Activated CD8-positive, alpha-beta memory T cell treated with anti-CD3 and anti-CD28 coated beads for 1 hour (primary cell): Measurements from ENCODE around the gene GAL3ST1.
"Not testable (repeated sequence)": the region's sequence is repeated elsewhere in the genome, so short reads cannot be mapped to it uniquely, and the experiment has no call there.

ENCODE experiments used
- DNase-seq, 2 donors: peaks; one replicate each; pipeline ENCODE4 v3.0.0-alpha.2; 2020; ENCODE audit warnings: low read depth in 1 of 2; ENCODE audit errors: extremely low read depth in 1 of 2

Gene GAL3ST1

DNA sequence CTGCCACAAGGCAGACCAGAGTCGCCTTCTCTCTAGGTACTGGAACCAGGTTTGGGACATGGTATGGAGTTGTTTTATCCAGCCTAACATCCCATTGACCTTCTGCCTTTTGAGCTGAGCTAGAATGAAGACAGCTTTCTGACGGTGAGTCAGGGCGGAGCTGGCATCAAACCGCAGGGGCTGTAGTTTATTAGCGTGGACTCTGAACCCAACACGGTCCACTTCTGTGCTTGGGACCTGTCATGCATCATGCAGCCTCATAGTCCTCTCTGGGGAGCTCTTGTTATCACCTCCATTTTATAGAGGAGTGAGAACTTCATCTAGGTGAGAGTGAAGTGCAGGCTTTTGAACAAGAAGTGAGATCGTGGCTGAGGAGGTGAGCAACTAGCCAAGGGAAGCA is 8.3 kb downstream of the GAL3ST1 start:
- no peak for DNase-seq

DNA sequence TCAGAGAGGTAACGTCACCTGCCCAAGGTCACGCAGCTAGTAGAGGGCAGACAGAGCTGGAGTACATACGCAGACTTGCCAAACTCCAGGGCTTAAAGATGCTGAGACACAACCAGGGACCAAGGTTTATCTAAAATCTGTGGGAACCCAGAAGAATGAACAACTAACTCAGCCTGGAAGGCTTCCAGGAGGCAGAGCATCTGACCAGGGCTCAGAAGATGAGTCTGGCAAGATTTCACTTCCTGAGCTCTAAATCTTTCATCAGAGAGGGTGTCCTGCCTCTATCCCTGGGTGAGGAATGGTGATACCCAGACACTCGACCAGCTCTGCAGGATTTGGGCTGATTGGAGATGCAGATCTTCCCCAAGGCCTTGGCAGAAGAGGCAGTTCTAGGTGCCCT is 9.1 kb downstream of the GAL3ST1 start:
- DNase-seq, result no peak

DNA sequence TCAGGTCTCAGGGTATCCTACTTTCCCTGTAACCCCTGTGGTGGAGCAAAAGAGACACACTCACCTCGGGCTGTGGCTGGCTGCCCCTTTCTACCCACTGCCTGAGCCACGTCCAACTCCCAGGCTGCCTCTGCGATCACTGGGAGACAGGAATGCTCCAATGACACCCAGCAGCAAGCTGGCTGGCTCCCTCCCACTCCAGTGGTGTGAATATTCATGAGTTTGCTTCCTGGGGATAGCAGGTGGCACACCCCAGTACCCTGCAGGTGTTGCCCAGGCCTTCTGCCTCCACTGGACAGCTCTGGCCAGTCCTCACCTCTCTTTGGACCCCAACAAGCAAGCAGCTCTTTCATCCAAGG is 9.7 kb downstream of the GAL3ST1 start:
- no peak for DNase-seq

DNA sequence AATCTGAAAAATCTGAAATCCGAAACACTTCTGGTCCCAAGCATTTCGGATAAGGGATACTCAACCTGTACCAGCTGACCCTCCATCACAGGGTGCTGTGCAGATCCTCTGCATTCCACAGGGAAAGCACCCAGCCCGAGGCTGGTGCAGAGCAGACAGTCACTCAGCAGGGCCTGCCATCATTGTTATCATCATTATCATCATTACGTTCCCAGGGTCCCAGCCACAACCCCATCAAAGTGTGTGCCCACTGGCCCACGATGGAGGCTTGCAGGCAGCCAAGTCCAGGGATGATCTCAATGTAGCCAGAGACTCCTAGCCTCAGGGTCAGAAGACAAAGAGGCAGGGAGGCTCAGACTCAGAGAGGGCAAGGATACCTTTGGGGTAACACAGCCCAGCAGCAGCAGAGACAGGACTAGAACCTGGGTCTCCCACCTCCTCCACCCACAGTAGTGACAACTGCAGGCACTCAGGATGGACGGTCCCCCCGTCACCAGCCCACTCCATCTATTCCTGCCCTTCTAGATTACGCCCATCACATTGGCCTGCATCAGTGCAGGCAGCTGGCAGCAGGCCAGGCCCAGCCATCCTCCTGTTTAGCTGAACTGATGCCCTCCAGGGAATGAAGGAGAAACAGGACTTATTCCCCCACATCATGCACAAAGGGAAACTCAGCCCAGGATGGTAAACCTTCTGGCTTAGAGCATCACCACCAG is 10.3 kb downstream of the GAL3ST1 start:
- DNase-seq, result no peak

DNA sequence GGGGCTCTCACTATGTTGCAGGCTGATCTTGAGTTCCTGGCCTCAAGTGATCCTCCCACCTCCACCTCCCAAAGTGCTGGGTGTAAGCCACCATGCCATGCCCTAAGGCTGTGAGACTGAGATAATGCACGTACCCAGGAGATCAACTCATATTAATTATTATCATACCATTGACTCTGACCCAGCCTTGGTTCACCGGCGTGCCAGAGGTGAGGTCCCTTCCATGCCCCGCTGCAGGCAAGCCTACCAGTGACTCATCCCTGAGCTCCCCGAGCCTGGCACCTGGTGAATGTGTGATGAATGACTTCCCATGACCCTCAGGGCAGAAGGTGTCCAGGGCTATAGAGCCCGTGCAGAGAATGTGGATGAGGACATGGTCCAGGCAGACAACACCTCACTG is 12.1 kb downstream of the GAL3ST1 start:
- DNase-seq, result no peak

GRCh38 chr22:30561402-30562189 is 12.9 kb downstream of the GAL3ST1 start:
- DNase-seq, result no peak

GRCh38 chr22:30560643-30561202 is 13.7 kb downstream of the GAL3ST1 start:
- DNase-seq, result not testable (repeated sequence)

GRCh38 chr22:30559889-30560288 is 14.6 kb downstream of the GAL3ST1 start:
- no peak for DNase-seq

- no peak for DNase-seq
These were observed 17.2 kb downstream of the GAL3ST1 start for GRCh38 chr22:30557243-30557642.

- no peak for DNase-seq
These were observed 18.1 kb downstream of the GAL3ST1 start for GRCh38 chr22:30556388-30556787.

- DNase-seq, result no peak
These were observed 18.9 kb downstream of the GAL3ST1 start for GRCh38 chr22:30555282-30556210.

GRCh38 chr22:30553971-30554370 is 20.5 kb downstream of the GAL3ST1 start:
- DNase-seq, result no peak

- no peak for DNase-seq
These were observed 21.7 kb downstream of the GAL3ST1 start for GRCh38 chr22:30552719-30553118.

- not testable (repeated sequence) for DNase-seq
These were observed 22.7 kb downstream of the GAL3ST1 start for GRCh38 chr22:30551813-30552212.

GRCh38 chr22:30547188-30547587 is 27.3 kb downstream of the GAL3ST1 start:
- DNase-seq, result no peak

DNA sequence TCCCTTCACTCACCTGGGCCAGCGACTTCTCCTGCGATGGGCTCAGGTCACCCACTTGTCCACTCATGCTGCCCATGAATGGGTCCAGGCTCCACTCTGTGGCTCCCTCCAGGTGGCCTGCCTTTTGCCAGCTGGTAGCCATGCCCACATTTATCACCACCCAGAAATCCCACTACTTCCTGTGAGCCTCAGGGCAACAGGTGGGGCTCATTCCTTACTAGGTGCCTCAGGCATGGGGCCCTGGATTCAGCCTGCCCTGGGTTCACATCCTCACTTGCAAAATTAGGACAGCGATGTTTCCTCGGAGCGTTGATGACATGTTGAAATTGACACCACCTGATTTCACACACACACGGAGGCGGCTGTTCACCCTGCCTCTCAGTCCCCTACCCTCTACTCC is 27.8 kb downstream of the GAL3ST1 start, which contains the start of gene SEC14L6:
SEC14L6 (minus strand) TSS at position 126 of the 400 bp plus-strand sequence; CDS start at position 67, 59 bp downstream.
- no peak for DNase-seq

GRCh38 chr22:30542811-30543188 is 31.7 kb downstream of the GAL3ST1 start:
- DNase-seq, result no peak

DNA sequence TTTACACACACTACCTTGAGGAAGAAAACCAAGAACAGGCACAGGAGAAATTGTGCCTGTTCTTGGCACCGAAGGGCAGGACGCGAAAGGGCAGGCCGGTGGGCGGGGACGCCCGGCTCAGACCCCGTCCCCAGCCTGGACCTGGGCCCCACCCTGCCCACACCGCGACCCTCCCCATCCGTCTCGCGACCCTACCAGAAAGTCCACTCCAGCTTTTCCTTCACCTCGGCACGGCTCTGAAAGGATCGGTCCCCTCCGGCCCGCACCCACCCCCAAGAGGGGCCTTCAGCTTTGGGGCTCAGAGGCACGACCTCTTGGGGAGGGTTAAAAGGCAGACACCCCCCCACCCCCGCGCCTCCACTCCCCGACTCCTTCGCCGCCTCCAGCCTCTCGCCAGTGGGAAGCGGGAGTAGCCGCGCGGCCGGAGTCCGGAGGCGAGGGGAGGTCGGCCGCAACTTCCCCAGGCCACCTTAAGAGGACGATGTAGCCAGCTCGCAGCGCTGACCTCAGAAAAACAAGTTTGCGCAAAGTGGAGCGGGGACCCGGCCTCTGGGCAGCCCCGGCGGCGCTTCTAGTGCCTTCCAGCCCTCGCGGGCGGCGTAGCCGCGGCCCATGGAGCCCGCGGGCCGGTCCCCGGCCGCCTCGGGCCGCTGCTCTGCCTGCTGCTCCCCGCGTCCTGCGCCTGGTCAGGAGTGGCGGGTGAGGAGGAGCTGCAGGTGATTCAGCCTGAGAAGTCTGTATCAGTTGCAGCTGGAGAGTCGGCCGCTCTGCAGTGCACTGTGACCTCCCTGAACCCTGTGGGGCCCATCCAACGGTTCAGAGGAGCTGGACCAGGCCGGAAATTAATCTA is 32.3 kb downstream of the GAL3ST1 start:
- no peak for DNase-seq

GRCh38 chr22:30541511-30541910 is 33.0 kb downstream of the GAL3ST1 start:
- DNase-seq, result not testable (repeated sequence)

DNA sequence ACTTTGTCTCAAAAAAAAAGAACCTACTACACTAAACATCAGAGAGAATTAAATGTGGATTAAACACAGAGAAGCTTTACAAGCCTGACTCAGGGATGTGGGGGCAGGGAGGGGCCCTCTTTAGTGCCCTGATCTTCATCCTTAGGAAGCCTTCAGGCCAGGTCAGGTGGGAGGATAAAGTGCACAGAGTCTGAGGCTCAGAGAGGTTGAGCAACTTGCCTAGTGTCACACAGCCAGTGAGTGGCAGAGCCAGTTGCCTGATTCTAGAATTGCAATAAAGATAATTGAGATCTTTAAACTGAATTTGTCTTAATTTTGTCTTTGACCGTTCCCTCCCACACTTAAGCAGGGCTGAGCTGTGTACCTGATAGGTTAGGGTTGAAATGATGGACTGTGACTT is 35.1 kb downstream of the GAL3ST1 start:
- DNase-seq, result no peak
